ENCODE measurements around the gene RNF126. TPM values are rescaled to one million over a fixed set of nuclear protein-coding genes. Genes with fewer than 3 reads are reported as not detected.

Gene RNF126
- polyA plus RNA-seq, 1 donor from 2014 or later, result 33.7 TPM

GRCh38 chr19:633068-633785 lies 29.8 kb downstream of the RNF126 start, which contains the start of gene POLRMT:
POLRMT (minus strand) TSS chr19:633537; CDS start chr19:633512, 25 bp downstream.
- peak within 1 kb of the TSS; percentile 92 for H3K4me3 ChIP-seq (ENCODE audit: low read length)
- H2AFZ ChIP-seq (ENCODE audit: low read depth, low read length), result peak within 1 kb of the TSS; percentile 77
- H3K27ac ChIP-seq (ENCODE audit: low read length), result peak within 1 kb of the TSS; percentile 58
- H3K36me3 ChIP-seq (ENCODE audit: insufficient read depth, low read length), result no peaks in the 10 kb centered on the region
- no peaks in the 10 kb centered on the region for H3K27me3 ChIP-seq (ENCODE audit: insufficient read depth, low read depth, low read length)
- no peaks in the 10 kb centered on the region for H3F3A ChIP-seq (ENCODE audit: insufficient read depth, low read length, poor library complexity, severe bottlenecking)
- H4K20me1 ChIP-seq (ENCODE audit: insufficient read depth), result no peaks in the 10 kb centered on the region
- TF ChIP-seq CTCF (IDR thresholded peaks at IDR 0.05; ENCODE audit: poor library complexity, severe bottlenecking) (peak; percentile 21), TAF1 (IDR thresholded peaks at IDR 0.05; ENCODE audit: low read depth) (no peak), MXI1 (conservative IDR thresholded peaks at IDR 0.05; ENCODE audit: poor library complexity, severe bottlenecking) (peak; percentile 91)
- peak within 1 kb of the TSS; percentile 74 for H3K9ac ChIP-seq (ENCODE audit: low read length)
- H3K79me2 ChIP-seq (replicated peaks; ENCODE audit: insufficient read depth, low read length), result peaks cover 8% of the 10 kb centered on the region
- no peaks in the 10 kb centered on the region for H3K9me3 ChIP-seq (ENCODE audit: low read length)
- H3K4me2 ChIP-seq (ENCODE audit: low read length), result peak within 1 kb of the TSS; percentile 89
- no peaks in the 10 kb centered on the region for H3K9me2 ChIP-seq (ENCODE audit: insufficient read depth, low read length)

- no peaks in the 10 kb centered on the region for H3K36me3 ChIP-seq (ENCODE audit: insufficient read depth, low read length)
- no peaks in the 10 kb centered on the region for H4K20me1 ChIP-seq (ENCODE audit: insufficient read depth)
- no peak overlapping the region for H3K27ac ChIP-seq (ENCODE audit: low read length)
Measured at GRCh38 chr19:632579-633067, 30.4 kb downstream of the RNF126 start.

More at GRCh38 chr19:632579-633067, 30.4 kb downstream of the RNF126 start:
- H3K4me2 ChIP-seq (ENCODE audit: low read length), result peak overlapping the region; percentile 76
- H3K9ac ChIP-seq (ENCODE audit: low read length), result peak overlapping the region; percentile 64
- H2AFZ ChIP-seq (ENCODE audit: low read depth, low read length), result no peak overlapping the region
- no peaks in the 10 kb centered on the region for H3K9me3 ChIP-seq (ENCODE audit: low read length)
- no peak for TF ChIP-seq MXI1 (conservative IDR thresholded peaks at IDR 0.05; ENCODE audit: poor library complexity, severe bottlenecking)
- TF ChIP-seq EP300 (conservative IDR thresholded peaks at IDR 0.05; ENCODE audit: poor library complexity, severe bottlenecking), result no peak
- no peak for TF ChIP-seq SMC3 (conservative IDR thresholded peaks at IDR 0.05; ENCODE audit: poor library complexity)
- TF ChIP-seq CTCF (IDR thresholded peaks at IDR 0.05; ENCODE audit: poor library complexity, severe bottlenecking), result no peak
- no peak for TF ChIP-seq TAF1 (IDR thresholded peaks at IDR 0.05; ENCODE audit: low read depth)
- no peak for TF ChIP-seq EZH2 (IDR thresholded peaks at IDR 0.05; ENCODE audit: borderline replicate concordance, insufficient read depth, low read length, poor library complexity, severe bottlenecking)
- TF ChIP-seq POLR2AphosphoS5 (IDR thresholded peaks at IDR 0.05), result no peak
- TF ChIP-seq RAD21 (conservative IDR thresholded peaks at IDR 0.05), result no peak
- no peaks in the 10 kb centered on the region for H3K9me2 ChIP-seq (ENCODE audit: insufficient read depth, low read length)
- H3F3A ChIP-seq (ENCODE audit: insufficient read depth, low read length, poor library complexity, severe bottlenecking), result no peaks in the 10 kb centered on the region
- peaks cover 8% of the 10 kb centered on the region for H3K79me2 ChIP-seq (replicated peaks; ENCODE audit: insufficient read depth, low read length)
- no peaks in the 10 kb centered on the region for H3K27me3 ChIP-seq (ENCODE audit: insufficient read depth, low read depth, low read length)
- H3K4me3 ChIP-seq (ENCODE audit: low read length), result peak overlapping the region; percentile 92

Data from neural cell (in vitro differentiated cells).